ENCODE measurements around the gene CACTIN.

Gene CACTIN

DNA sequence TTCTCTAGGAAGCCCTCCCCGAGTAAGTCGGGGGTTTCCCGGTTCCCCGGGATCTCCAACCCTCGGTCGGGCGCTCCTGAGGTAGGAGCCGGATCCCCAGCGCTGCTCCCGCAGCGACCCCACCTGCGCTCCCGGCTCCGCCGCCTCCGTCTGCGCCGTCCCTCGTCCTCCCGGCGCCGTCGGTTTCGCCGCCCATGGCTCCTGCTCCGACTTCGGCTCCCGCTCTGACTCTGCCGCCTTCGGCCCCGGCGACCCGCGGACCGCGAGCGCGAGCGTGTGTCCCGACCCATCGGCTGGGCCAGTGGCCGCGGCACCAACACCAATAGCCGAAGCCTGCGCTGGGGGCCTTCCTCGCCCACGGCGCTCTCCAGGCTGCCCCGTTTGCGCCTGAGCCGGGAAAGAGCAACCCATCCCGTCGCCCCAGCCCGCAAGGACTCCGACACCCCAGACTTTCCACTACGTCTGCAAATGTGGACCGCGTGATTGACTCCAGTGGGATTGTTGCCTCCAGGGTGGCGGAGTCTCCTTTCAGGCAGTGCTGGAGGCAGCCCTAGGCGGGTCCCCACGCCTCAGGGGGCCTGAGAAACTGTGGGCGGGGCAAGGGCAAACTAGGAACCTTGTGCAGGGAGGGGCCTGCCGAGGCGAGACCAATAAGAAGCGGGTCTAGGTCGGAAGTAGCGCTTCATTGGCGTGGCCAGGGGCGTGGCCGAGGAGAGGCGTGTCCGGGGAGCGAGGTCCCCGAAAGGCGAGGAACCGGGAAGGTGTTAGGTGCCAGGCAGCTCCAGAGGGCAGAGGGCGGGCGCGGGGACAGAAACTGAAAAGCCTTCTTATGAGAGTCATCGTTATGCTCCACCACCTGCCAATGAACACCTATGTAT, at the start of gene CACTIN:
TSS of gene CACTIN (minus strand) at position 318 of the 878 bp plus-strand sequence. CDS start at position 290, 28 bp downstream.
- Histone ChIP-seq H3K9ac (peak within 1 kb of the TSS; percentile 6), H3K27ac (peak within 1 kb of the TSS; percentile 86), H2AFZ (peak within 1 kb of the TSS; percentile 82), H3K79me2 (peaks cover 11% of the 10 kb centered on the region), H3K36me3 (ENCODE audit: control insufficient read depth, insufficient read depth, low read length) (no peaks in the 10 kb centered on the region), H3K4me3 (ENCODE audit: low read depth, low read length) (peak within 1 kb of the TSS; percentile 86), H3K4me1 (no peaks in the 10 kb centered on the region), H3K27me3 (ENCODE audit: control insufficient read depth, insufficient read depth, low read length) (no peaks in the 10 kb centered on the region), H3K4me2 (ENCODE audit: low read length) (peak within 1 kb of the TSS; percentile 78), H3K9me3 (ENCODE audit: control insufficient read depth, low read length) (no peaks in the 10 kb centered on the region)
- TF ChIP-seq, protein P1, sequence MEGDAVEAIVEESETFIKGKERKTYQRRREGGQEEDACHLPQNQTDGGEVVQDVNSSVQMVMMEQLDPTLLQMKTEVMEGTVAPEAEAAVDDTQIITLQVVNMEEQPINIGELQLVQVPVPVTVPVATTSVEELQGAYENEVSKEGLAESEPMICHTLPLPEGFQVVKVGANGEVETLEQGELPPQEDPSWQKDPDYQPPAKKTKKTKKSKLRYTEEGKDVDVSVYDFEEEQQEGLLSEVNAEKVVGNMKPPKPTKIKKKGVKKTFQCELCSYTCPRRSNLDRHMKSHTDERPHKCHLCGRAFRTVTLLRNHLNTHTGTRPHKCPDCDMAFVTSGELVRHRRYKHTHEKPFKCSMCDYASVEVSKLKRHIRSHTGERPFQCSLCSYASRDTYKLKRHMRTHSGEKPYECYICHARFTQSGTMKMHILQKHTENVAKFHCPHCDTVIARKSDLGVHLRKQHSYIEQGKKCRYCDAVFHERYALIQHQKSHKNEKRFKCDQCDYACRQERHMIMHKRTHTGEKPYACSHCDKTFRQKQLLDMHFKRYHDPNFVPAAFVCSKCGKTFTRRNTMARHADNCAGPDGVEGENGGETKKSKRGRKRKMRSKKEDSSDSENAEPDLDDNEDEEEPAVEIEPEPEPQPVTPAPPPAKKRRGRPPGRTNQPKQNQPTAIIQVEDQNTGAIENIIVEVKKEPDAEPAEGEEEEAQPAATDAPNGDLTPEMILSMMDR (IDR thresholded peaks at IDR 0.05) = no peak

- Histone ChIP-seq H2AFZ (no peak overlapping the region), H3K27ac (no peak overlapping the region), H3K36me3 (ENCODE audit: control insufficient read depth, insufficient read depth, low read length) (no peaks in the 10 kb centered on the region), H3K9me3 (ENCODE audit: control insufficient read depth, low read length) (no peaks in the 10 kb centered on the region), H3K4me3 (ENCODE audit: low read depth, low read length) (no peak overlapping the region), H3K27me3 (ENCODE audit: control insufficient read depth, insufficient read depth, low read length) (no peaks in the 10 kb centered on the region), H3K4me2 (ENCODE audit: low read length) (no peak overlapping the region), H3K9ac (no peak overlapping the region), H3K4me1 (no peaks in the 10 kb centered on the region), H3K79me2 (peaks cover 40% of the 10 kb centered on the region)
- TF ChIP-seq, protein P1 (IDR thresholded peaks at IDR 0.05) = no peak
Observed at GRCh38 chr19:3674784-3675543, 48.4 kb upstream of the CACTIN start.

GRCh38 chr19:3673506-3674439, 47.2 kb upstream of the CACTIN start:
- Histone ChIP-seq H3K27me3 (ENCODE audit: control insufficient read depth, insufficient read depth, low read length) (no peaks in the 10 kb centered on the region), H3K9me3 (ENCODE audit: control insufficient read depth, low read length) (no peaks in the 10 kb centered on the region), H3K27ac (no peak overlapping the region), H3K79me2 (peaks cover 31% of the 10 kb centered on the region), H2AFZ (no peak overlapping the region), H3K4me3 (ENCODE audit: low read depth, low read length) (no peak overlapping the region), H3K4me2 (ENCODE audit: low read length) (no peak overlapping the region), H3K36me3 (ENCODE audit: control insufficient read depth, insufficient read depth, low read length) (no peaks in the 10 kb centered on the region), H3K4me1 (no peaks in the 10 kb centered on the region), H3K9ac (no peak overlapping the region)
- TF ChIP-seq, protein P1 (IDR thresholded peaks at IDR 0.05) = no peak

GRCh38 chr19:3672993-3673392, 46.4 kb upstream of the CACTIN start:
- H3K9me3 ChIP-seq (ENCODE audit: control insufficient read depth, low read length) = no peaks in the 10 kb centered on the region

More at GRCh38 chr19:3672993-3673392, 46.4 kb upstream of the CACTIN start:
- H3K4me3 ChIP-seq (ENCODE audit: low read depth, low read length) = no peak overlapping the region
- H3K4me1 ChIP-seq = no peaks in the 10 kb centered on the region
- no peak overlapping the region for H3K9ac ChIP-seq
- no peak overlapping the region for H2AFZ ChIP-seq
- H3K79me2 ChIP-seq = peaks cover 25% of the 10 kb centered on the region
- no peak overlapping the region for H3K4me2 ChIP-seq (ENCODE audit: low read length)
- TF ChIP-seq, protein P1 (IDR thresholded peaks at IDR 0.05) = no peak
- H3K27me3 ChIP-seq (ENCODE audit: control insufficient read depth, insufficient read depth, low read length) = no peaks in the 10 kb centered on the region
- H3K27ac ChIP-seq = no peak overlapping the region
- no peaks in the 10 kb centered on the region for H3K36me3 ChIP-seq (ENCODE audit: control insufficient read depth, insufficient read depth, low read length)

Measured in parathyroid adenoma (tissue), 2 donors.